Measurements from ENCODE around the gene ROPN1L.

Gene ROPN1L

GRCh38 chr5:10479154-10479721, 37.6 kb downstream of the ROPN1L start:
- no peak for TF ChIP-seq TAF1 (IDR thresholded peaks at IDR 0.05; ENCODE audit: borderline replicate concordance, insufficient read depth, low read length)
- TF ChIP-seq SIN3A (IDR thresholded peaks at IDR 0.05; ENCODE audit: borderline replicate concordance, insufficient read depth, low read length), result no peak
- TF ChIP-seq REST (IDR thresholded peaks at IDR 0.05; ENCODE audit: insufficient read depth in 1 of 2, low read depth in 2 of 2, low read length in 2 of 2), result no peak
- no peak for TF ChIP-seq FOXP2 (optimal IDR thresholded peaks at IDR 0.05; ENCODE audit: borderline replicate concordance, extremely low read depth, extremely low read length, insufficient read depth)
- TF ChIP-seq POLR2AphosphoS5 (IDR thresholded peaks at IDR 0.05; ENCODE audit: low read depth, low read length), result no peak

- TF ChIP-seq SIN3A (IDR thresholded peaks at IDR 0.05; ENCODE audit: borderline replicate concordance, insufficient read depth, low read length) (no peak), TAF1 (IDR thresholded peaks at IDR 0.05; ENCODE audit: borderline replicate concordance, insufficient read depth, low read length) (no peak), FOXP2 (optimal IDR thresholded peaks at IDR 0.05; ENCODE audit: borderline replicate concordance, extremely low read depth, extremely low read length, insufficient read depth) (no peak), POLR2AphosphoS5 (IDR thresholded peaks at IDR 0.05; ENCODE audit: low read depth, low read length) (no peak)
Measured at GRCh38 chr5:10480237-10480985, 38.7 kb downstream of the ROPN1L start.

GRCh38 chr5:10481241-10481935, 39.7 kb downstream of the ROPN1L start:
- TF ChIP-seq FOXP2 (optimal IDR thresholded peaks at IDR 0.05; ENCODE audit: borderline replicate concordance, extremely low read depth, extremely low read length, insufficient read depth) (no peak), SIN3A (IDR thresholded peaks at IDR 0.05; ENCODE audit: borderline replicate concordance, insufficient read depth, low read length) (no peak), TAF1 (IDR thresholded peaks at IDR 0.05; ENCODE audit: borderline replicate concordance, insufficient read depth, low read length) (no peak), POLR2AphosphoS5 (IDR thresholded peaks at IDR 0.05; ENCODE audit: low read depth, low read length) (no peak), REST (IDR thresholded peaks at IDR 0.05; ENCODE audit: insufficient read depth in 1 of 2, low read depth in 2 of 2, low read length in 2 of 2) (no peak)

- TF ChIP-seq REST (IDR thresholded peaks at IDR 0.05; ENCODE audit: insufficient read depth in 1 of 2, low read depth in 2 of 2, low read length in 2 of 2) (no peak), SIN3A (IDR thresholded peaks at IDR 0.05; ENCODE audit: borderline replicate concordance, insufficient read depth, low read length) (no peak), TAF1 (IDR thresholded peaks at IDR 0.05; ENCODE audit: borderline replicate concordance, insufficient read depth, low read length) (no peak), FOXP2 (optimal IDR thresholded peaks at IDR 0.05; ENCODE audit: borderline replicate concordance, extremely low read depth, extremely low read length, insufficient read depth) (no peak), POLR2AphosphoS5 (IDR thresholded peaks at IDR 0.05; ENCODE audit: low read depth, low read length) (no peak)
Measured at GRCh38 chr5:10482791-10483530, 41.3 kb downstream of the ROPN1L start.

GRCh38 chr5:10484774-10485141, 43.1 kb downstream of the ROPN1L start:
- TF ChIP-seq REST (IDR thresholded peaks at IDR 0.05; ENCODE audit: insufficient read depth in 1 of 2, low read depth in 2 of 2, low read length in 2 of 2), result no peak
- TF ChIP-seq SIN3A (IDR thresholded peaks at IDR 0.05; ENCODE audit: borderline replicate concordance, insufficient read depth, low read length), result no peak
- no peak for TF ChIP-seq FOXP2 (optimal IDR thresholded peaks at IDR 0.05; ENCODE audit: borderline replicate concordance, extremely low read depth, extremely low read length, insufficient read depth)
- TF ChIP-seq POLR2AphosphoS5 (IDR thresholded peaks at IDR 0.05; ENCODE audit: low read depth, low read length), result no peak

All from PFSK-1 (cell line).